HG03159 (cell line): ENCODE data around the gene FAM131B.
"Not testable (repeated sequence)": the region's sequence is repeated elsewhere in the genome, so short reads cannot be mapped to it uniquely, and the experiment has no call there.

Experiments
- ATAC-seq: cut with Tn5 transposase; IDR thresholded peaks from one replicate; pipeline ENCODE4 v1.9.1; 2021; ENCODE audit warnings: mild to moderate bottlenecking, moderate library complexity; ENCODE audit not compliant: unreplicated experiment

The FAM131B gene

DNA sequence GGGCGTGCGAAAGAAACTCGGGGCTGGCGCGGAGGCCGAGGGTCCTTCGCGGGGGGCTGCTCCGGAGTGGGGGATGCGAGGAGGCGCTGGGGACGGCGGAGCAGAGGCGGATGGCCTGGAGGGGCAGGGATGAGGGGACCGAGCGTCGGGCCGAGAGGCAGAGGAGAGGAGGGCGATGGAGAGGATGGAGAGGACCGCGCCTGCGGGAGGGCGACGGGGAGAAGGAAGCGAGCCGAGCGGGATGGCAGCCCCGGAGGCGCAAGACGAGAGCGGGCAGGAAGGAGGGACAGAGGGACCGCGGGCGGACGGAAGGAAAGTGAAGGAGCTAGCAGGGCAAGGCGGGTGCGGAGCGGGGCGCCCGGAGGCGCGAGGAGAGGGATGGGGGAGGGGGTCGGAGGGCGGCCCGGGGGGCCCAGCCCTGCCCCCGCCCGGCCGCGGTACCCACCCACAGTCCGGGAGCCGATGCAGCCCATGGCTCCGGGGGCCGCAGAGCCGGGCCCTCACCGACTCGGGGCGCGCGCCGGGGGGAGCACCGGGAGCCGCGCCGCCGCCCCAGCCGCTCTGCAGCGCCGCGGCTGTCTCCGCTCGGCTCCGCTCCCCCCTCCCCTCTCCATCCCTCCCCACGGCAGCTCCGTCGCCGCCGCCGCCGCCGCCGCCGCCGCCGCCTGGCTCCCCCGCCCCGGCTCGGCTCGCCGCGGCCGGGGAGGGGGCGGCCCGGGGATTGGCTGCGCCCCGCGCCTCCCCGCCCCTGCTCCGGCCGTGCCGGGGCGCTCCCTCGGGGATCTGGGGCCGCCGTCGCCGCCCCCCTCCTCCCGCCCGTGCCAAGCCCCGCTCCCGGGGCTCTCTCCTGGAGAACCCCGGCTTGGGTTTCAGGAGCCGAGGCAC, at the start of gene FAM131B:
Gene FAM131B (minus strand): TSS at position 583 of the 885 bp plus-strand sequence. CDS start 110 bp downstream, at position 473.
- ATAC-seq, result peak; percentile 42

DNA sequence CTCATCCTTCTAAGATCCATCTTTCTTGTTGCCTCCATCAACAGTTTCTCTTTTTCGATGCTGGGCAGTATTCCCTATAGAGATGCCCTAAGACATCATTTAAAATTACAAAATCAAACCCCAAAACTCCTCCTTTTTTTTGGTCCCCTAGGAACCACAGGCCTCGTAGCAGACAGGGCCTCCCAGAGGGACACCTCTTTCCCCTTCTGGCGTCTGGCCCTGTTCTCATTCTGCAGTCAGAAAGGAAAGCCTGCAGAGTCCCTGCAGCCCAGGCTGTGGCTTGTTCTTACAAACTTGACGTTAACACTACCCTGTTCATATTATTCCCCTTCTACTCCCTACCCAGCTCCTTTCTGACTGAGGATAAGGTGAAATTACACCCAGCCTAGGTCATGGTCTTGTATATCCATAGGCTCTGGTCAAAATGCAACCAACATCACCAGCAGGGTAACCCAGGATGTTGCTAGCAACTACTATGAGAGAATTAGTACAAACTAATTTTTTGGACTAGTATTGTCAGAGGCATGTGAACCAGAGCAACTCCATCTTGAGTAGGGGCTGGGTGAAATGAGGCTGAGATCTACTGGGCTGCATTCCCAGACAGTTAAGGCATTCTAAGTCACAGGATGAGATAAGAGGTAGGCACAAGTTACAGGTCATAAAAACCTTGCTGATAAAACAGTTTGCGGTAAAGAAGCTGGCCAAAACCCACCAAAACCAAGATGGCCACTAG, 49.6 kb upstream of the FAM131B start:
- ATAC-seq, result no peak

DNA sequence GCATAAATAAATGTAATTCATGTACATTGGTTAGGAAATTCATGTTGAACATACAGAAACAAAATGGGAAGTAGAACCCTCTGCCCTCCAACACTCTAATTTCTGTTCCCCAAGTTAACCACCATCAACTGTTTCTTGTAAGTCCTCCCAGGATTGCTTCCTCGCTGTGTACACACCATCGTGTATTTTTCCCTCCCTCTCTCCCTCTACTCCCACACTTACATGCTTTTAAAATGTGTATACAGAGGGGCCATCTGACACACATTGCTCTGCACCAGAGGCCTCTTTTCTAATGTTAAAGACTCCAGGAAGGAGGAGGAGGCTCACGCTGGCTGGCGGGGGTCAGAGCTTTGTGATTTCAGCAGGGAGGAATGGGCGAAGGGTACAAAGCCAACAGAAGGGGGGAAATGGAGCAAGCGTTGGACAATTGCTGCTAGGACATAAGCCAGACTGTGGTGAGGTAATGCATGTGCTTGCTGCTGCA, 48.0 kb upstream of the FAM131B start:
- ATAC-seq, result no peak

DNA sequence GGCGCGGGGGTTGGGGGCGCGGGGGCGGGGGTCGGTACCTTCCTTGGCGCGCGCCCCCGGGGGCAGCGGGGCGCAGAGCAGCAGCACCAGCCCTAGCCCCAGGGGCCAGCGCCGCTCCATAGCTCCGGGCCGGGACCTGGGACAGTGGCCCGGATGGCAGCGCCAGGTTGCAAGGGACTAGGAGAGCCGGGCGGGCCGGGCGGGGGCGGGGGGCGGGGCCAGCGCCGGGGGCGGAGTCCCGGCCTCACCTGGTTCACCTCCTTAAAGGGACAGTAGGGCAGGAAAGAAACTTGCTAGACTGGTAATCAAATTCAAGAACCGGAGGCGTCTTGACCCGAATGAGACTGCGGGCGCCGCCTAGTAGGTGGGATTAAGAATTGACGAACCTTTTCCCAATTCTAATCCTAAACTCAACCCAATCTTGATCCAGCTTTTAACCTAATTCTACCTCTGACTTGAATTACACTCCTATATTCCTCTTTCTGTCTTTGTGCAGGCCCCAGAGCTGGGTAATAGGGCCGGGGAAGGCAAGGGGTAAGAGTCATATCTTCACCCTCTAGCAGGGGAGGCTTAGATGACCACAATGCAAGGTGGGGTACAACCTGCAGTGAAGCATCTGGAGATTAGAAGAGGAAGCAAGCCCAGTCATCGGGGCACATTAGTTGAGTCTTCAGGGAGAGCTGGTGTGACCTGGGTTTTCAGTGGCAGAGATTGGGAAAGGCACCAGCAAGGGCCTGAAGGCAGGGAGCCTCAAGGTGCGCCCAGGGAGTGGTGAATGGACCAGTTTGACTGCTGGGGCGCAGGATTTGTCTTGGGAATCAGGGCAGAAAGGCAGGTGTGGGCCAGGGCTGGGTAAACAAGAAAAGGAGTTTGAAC, 46.4 kb upstream of the FAM131B start, which contains the start of gene EPHA1:
Gene EPHA1 (minus strand): TSS at position 171 of the 876 bp plus-strand sequence. CDS start 51 bp downstream, at position 120.
- no peak for ATAC-seq

DNA sequence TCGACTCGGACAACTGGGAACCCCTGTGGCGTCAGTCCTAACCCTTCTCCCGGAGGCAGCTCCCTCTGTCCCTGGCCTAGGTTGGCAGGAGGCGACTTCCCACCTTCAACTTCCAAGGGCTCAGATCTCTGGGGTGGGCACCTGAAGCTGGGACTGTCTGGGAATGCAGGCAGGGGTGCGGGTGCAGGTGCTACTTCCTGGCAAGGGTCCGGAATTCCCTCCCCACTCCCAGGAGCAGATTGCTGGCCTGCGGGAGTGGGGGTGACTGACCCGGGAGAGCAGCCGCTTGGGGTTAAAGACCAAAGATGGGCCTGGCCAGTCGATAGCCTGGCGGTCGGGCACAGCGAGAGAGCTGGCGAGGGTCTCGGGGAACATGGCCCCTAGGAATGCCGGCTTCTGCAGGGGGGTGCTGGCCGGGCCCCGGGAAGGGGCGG, 45.8 kb upstream of the FAM131B start:
- no peak for ATAC-seq

DNA sequence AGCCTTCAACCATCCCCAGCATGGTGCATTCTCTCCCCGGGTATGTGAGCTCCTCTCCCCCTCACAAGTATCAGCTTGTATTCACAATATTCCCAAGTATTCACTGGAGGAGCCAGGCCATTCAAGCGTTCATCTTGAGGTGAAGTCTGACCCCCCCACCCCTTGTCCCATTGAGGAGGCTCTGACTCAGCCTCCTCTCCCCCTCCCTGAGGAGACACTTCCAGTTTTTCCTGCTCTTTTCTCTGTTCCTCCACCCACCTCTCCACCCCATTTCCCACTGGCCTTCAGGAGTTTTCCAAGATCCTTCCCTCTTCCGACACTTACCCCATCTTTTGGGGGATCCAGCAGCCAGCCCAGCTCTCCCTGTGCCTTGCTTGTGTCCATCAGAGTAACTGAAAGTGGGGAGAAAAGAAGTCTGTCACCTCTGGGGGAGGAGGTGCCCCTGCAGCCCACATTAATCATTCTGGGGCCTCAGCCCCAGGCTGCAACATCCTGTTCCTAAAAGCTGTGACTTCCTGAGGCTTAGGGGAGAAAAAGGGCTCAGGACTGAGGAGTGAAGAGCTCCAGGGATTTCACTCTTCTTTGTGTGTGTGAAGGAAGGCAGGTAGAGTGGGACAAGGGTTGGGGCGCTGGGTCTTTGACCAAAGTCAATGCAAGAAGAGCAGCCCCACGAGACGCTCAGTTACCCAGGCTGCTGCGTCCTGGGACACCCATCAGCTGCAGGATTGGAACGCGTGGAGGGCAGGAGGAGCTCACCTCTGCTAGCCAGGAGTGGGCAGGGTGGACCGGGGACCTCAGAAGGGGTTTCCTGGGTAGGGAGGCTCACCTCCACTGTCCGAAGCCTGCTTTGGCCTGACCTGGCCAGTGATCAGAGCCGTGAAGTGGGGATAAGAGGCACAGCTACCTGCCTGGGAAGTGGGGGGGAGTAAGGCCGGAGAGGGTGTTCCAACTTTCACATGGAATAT, 45.1 kb upstream of the FAM131B start:
- ATAC-seq, result no peak

DNA sequence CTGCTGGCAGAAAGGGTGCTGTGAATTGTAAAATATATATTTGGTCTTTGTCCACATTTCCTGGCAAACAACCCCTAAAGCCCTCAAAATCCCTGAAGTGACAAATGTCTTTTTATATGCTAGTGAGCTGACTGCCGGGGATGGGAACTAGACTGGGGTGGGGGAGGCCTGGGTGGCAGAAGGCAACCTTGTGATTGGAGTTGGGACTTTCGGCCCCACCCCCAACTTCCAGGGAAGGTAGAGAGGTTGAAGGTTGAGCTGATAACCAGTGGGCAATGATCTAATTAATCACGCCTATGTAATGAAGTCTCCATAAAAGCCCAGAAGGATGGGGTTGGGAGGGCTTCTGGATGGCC, 43.5 kb upstream of the FAM131B start:
- no peak for ATAC-seq

DNA sequence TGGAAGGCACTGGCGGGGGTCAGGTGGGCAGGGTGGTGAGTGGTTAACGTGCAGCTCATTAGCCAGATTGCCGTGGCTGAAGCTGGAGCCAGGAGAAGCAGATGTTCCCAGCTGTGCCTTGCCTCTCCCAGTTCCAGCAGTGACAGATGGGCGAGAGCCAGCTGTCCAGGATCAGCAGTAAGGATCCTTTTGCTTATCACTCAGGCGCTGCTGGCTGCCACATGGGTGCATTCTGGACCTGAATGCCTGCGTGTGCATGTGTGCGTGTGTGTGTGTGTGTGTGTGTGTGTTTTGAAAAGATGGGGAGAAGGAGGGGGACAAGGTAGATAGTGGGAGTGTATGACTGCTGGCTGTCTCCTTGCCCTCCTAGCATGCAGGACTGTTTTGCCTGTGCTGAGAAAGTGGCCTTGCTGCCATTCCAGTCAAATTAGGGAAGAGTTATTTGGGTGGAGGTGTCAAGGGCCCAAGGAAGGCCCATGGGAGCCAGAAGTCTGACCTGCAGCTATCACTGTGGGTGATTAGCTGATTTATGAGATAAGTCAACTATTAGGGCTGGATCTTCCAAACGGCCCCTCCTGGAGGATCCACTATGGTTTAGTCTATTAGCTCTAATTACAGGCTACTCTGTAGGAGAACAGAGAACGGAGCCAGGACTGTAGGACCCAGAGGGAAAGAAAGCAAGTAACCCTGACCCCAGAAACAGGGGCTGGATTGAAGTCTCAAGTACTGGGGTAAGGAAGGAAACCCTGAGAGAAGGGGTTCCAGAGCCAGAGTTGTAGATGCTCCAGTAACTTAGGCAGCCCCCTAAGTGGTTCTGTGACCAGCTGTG, 42.9 kb upstream of the FAM131B start:
- no peak for ATAC-seq

DNA sequence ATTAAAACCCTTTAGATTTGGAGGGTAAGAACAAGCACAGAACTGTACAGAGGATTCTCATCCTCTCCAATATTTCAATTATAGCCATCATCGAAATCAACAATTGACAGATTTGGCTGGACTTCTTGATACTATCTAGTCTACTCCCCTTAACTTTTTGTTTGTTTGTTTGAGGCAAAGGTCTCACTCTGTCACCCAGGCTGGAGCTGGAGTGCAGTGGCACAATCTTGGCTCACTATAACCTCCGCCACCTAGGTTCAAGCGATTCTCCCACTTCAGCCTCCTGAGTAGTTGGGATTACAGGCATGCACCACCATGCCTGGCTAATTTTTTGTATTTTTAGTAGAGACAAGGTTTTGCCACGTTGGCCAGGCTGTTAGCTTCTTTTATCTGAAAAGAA, 39.7 kb upstream of the FAM131B start:
- ATAC-seq, result not testable (repeated sequence)

DNA sequence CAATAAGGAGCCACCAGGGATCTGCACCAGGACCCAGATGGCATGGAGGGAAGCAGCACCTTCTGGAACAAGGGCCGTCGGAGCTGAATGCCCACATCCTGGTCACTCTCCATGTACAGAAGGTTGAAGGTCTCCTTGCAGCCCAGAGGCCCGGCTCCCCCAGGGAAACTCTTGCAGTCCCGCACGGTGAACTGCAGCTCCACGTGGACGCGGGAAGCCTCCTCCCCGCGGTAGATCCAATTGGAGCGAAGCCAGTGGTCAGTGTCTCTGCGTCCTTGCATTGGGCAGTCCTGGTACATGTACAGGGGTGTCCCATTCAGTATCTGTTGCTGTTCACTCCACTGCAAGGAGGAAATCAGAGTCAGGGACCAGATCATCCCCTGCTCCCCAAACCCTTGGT, 38.8 kb upstream of the FAM131B start:
- ATAC-seq, result no peak

DNA sequence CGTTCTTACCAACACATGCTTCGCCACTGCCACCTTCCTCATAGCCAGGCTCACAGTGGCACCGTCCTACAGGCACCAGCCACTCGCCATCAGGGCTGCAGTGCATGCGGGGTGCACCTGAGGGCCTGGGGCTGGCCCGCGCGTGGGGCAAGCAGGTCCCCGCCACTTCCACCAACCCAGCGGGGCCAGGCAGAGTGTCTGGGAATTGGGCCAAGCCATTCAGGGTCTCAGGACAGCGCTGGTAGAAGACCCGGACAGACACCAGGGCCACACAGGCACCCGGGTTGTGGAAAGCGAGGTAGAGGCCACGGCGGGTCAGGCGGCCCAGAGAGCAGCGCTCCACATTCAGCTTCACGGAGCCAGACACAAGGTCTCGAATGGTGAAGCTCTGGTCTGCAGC, 37.1 kb upstream of the FAM131B start:
- ATAC-seq, result no peak

DNA sequence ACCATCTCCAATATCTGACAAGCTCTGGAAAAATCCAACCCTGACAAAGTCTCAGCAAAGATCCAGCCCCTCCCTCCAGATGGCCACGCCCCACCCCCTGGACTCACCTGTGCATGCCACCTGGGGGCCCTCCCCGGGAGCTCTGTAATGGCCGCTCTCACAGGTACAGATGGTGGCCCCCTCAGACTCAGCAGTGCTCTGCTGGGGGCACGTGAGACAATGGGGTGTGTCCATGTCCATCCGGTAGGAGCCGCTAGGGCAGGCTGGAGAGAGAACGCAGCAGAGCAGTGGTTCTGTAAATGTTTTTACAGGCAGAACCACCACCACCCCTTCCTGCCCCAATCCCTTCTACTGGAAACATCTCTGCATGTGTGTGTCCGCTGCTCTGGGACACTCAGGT, 36.6 kb upstream of the FAM131B start:
- ATAC-seq, result no peak

DNA sequence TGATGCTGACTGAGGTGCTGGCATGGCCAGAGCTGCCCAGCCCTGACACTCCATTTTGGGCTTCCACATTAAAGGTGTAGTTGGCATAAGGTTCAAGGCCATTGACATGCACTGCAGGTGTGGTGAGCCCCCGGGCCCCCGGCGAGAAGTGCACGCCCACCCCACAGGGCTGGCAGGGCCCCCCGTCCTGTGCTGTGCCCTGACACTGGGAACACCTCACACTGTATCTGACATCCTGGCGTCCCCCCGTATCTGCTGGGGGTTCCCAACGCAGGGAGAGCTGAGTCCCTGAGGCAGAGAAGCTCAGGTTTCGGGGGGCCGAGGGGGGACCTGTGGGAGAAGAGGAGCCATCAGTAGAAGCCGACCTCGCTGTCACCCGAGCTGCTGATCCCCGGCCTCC, 36.1 kb upstream of the FAM131B start:
- no peak for ATAC-seq

DNA sequence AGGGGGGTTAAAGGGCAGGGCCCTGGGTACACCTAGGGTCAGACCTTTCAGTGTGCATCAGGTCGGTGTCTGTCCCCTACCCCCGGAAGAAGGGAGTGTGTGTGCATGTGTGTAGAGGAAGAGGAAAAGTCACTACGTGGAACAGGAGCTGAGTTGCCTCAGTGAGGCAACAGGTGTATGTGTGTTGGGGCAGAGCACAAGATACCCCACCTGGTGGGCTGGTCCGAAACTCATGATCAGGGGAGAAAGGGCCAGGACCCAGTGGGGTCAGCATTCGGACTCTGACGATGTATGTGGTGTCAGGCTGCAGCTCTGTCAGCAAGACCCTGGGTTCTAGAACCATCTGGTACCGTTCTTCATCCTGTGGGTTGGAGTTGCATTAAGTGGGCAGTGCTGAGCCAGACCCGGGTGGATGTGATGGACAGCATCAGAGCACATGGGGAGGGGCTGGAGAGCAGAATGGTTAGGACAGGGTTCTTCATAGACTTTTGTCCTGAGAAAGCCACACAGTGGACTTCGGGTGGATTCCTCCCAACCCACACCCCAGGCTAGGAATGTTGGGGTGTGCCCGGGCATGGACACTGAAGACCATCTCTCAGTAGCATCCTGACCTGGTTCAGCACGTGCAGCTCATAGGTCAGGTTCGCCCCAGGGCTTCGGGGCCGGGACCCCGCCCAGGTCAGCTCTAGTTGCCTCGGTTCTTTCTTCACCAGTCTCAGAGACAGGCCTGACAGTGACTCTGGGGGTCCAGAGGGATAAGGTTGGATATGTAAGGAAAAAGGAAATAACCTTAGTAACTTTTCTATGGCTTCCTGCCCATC, 35.4 kb upstream of the FAM131B start:
- no peak for ATAC-seq

DNA sequence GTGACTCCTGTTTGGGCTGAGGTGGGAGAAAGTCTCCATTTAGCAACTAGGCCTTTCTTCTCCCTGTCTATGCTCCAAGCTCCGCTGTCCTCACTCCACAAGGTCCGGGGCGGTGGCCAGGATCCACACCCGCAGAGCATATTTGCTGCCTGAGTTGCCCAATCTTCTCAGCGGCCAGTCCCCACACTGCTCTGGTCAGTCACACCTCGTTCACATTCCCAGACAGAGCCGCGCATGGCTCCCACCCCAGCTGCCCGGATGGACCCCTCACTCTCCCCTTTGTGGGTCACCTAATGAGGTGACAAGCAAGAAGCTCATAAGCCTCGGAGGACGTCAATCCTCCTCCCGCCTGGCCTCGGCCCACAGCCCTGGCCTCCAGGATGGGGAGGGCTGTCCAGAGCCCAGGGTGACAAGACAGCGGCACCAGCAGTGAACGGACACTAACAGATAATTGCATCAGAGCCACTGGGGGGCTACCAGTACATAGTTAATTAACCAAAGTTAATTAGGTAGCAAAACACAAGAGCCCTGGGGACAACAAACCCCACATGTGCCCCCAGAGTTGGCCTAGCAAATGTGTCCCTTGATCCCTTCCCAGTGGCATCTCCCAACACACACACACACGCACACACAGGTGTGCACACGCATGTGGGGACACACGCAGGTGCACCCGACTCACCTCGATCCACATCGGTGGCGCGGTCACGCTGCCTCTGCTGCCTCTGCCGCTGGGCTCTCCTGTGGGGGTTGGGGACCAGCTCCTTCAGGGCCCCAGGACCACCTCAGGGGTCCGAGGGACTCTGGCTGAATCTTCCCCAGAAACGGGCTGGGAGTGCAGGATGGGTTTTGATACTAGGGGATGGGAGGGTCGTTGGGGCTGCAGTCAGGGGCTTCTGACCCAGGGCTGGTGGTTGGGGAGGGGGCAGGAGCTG, 34.4 kb upstream of the FAM131B start:
- ATAC-seq, result no peak

DNA sequence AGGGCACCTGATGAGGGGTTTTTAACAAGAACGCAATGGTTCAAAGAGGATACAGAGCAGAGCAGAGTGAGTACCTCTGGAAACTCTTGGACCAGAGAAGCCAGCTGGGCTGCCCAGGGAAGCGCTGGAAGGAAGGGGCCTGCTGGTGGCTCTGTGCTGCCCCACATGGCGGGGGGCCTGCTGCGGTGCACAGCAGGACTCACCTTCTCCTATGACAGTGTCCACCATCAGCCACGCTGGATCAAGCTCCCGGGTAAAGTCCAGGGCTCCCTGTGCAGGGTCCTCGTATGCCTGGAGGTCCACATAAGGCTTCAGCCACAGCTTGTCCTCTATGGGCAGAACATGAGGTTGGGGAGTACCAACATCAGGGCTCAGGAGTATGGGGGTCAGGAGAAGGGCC, 33.7 kb upstream of the FAM131B start:
- no peak for ATAC-seq
